KMS-11 (cell line): Measurements from ENCODE around the gene RSPH6A.
A peak's percentile ranks its signal among the peaks of the same experiment; 100 is the strongest.

Experiments
- H2AFZ ChIP-seq: fragments of 200-600 bp; sonication (generic); 2 replicates; pipeline ENCODE4 v1.6.1; 2016; ENCODE audit warnings: antibody characterized with exemption, mixed run types, low read depth
- H3K27ac ChIP-seq: fragments of 200-600 bp; sonication (generic); 2 replicates; pipeline ENCODE4 v1.6.1; 2016; ENCODE audit warnings: mild to moderate bottlenecking, mixed run types
- H3K27me3 ChIP-seq: fragments of 200-600 bp; sonication (generic); 2 replicates; pipeline ENCODE4 v1.6.1; 2017; ENCODE audit warnings: mild to moderate bottlenecking, low read depth, mixed run types, moderate library complexity; ENCODE audit not compliant: insufficient read depth
- H3K36me3 ChIP-seq: fragments of 200-600 bp; sonication (generic); 2 replicates; pipeline ENCODE4 v1.6.1; 2017; ENCODE audit warnings: mild to moderate bottlenecking, mixed run types; ENCODE audit not compliant: insufficient read depth
- H3K4me1 ChIP-seq: fragments of 200-600 bp; sonication (generic); 2 replicates; pipeline ENCODE4 v1.6.1; 2016; ENCODE audit warnings: mild to moderate bottlenecking, low read depth, mixed run types; ENCODE audit not compliant: poor library complexity, severe bottlenecking
- H3K4me2 ChIP-seq: fragments of 200-600 bp; sonication (generic); 2 replicates; pipeline ENCODE4 v1.7.0; 2016; ENCODE audit warnings: mild to moderate bottlenecking, mixed run types
- H3K4me3 ChIP-seq: fragments of 200-600 bp; sonication (generic); IDR thresholded peaks from 2 replicates; pipeline ENCODE4 v1.6.1; 2017; ENCODE audit warnings: low read depth, low read length, mixed read lengths; ENCODE audit not compliant: insufficient read depth
- H3K79me2 ChIP-seq: fragments of 200-600 bp; sonication (generic); 2 replicates; pipeline ENCODE4 v1.6.1; 2016; ENCODE audit warnings: low read depth, mixed run types; ENCODE audit not compliant: insufficient read depth
- H3K9ac ChIP-seq: fragments of 200-600 bp; sonication (generic); 2 replicates; pipeline ENCODE4 v1.6.1; 2016; ENCODE audit warnings: mild to moderate bottlenecking, mixed run types
- H4K20me1 ChIP-seq: fragments of 200-600 bp; sonication (generic); 2 replicates; pipeline ENCODE4 v1.6.1; 2016; ENCODE audit warnings: mild to moderate bottlenecking, mixed run types; ENCODE audit not compliant: insufficient read depth
- CTCF ChIP-seq: fragments of 200-600 bp; sonication (generic); conservative IDR thresholded peaks from 2 replicates; pipeline ENCODE4 v1.6.1; 2017; ENCODE audit warnings: low read depth, mild to moderate bottlenecking, antibody characterized with exemption, low read length, moderate library complexity, mixed read lengths

Gene RSPH6A

GRCh38 chr19:45814166-45814780 is 835 bp downstream of the RSPH6A start:
- TF ChIP-seq CTCF, result no peak
- H3K27ac ChIP-seq, result no peak overlapping the region
- H3K27me3 ChIP-seq, result no peaks in the 10 kb centered on the region
- no peaks in the 10 kb centered on the region for H4K20me1 ChIP-seq
- peaks cover 32% of the 10 kb centered on the region for H3K4me1 ChIP-seq
- H3K4me2 ChIP-seq, result no peak overlapping the region
- no peak overlapping the region for H2AFZ ChIP-seq
- H3K4me3 ChIP-seq, result no peak overlapping the region
- H3K79me2 ChIP-seq, result no peaks in the 10 kb centered on the region
- H3K36me3 ChIP-seq, result no peaks in the 10 kb centered on the region
- H3K9ac ChIP-seq, result no peak overlapping the region

- peaks cover 31% of the 10 kb centered on the region for H3K4me1 ChIP-seq
- no peaks in the 10 kb centered on the region for H3K36me3 ChIP-seq
- no peak for TF ChIP-seq CTCF
- H3K27me3 ChIP-seq, result no peaks in the 10 kb centered on the region
- no peak overlapping the region for H3K27ac ChIP-seq
- no peaks in the 10 kb centered on the region for H3K79me2 ChIP-seq
- H4K20me1 ChIP-seq, result no peaks in the 10 kb centered on the region
- H3K4me2 ChIP-seq, result no peak overlapping the region
- no peak overlapping the region for H2AFZ ChIP-seq
- no peak overlapping the region for H3K9ac ChIP-seq
- no peak overlapping the region for H3K4me3 ChIP-seq
Measured at GRCh38 chr19:45812297-45812696, 2.8 kb downstream of the RSPH6A start.

GRCh38 chr19:45809643-45810159 is 5.4 kb downstream of the RSPH6A start:
- H3K4me3 ChIP-seq, result no peak overlapping the region
- peak overlapping the region; percentile 41; the same call in 1 of the 2 replicates for H3K4me2 ChIP-seq
- peak overlapping the region; percentile 43; the same call in 1 of the 2 replicates for H2AFZ ChIP-seq
- no peaks in the 10 kb centered on the region for H3K27me3 ChIP-seq
- no peaks in the 10 kb centered on the region for H4K20me1 ChIP-seq
- H3K36me3 ChIP-seq, result no peaks in the 10 kb centered on the region
- peak overlapping the region; percentile 7; the same call in 1 of the 2 replicates for H3K9ac ChIP-seq
- TF ChIP-seq CTCF, result no peak
- no peaks in the 10 kb centered on the region for H3K79me2 ChIP-seq
- H3K27ac ChIP-seq, result peak overlapping the region; percentile 59
- H3K4me1 ChIP-seq, result peaks cover 24% of the 10 kb centered on the region

GRCh38 chr19:45805719-45806118 is 9.4 kb downstream of the RSPH6A start:
- no peak overlapping the region for H3K27ac ChIP-seq
- no peak for TF ChIP-seq CTCF
- H3K4me1 ChIP-seq, result peaks cover 21% of the 10 kb centered on the region
- no peaks in the 10 kb centered on the region for H4K20me1 ChIP-seq
- H3K4me3 ChIP-seq, result no peak overlapping the region
- H3K4me2 ChIP-seq, result no peak overlapping the region
- H3K9ac ChIP-seq, result no peak overlapping the region
- H3K27me3 ChIP-seq, result no peaks in the 10 kb centered on the region
- H3K36me3 ChIP-seq, result no peaks in the 10 kb centered on the region
- H2AFZ ChIP-seq, result no peak overlapping the region
- H3K79me2 ChIP-seq, result no peaks in the 10 kb centered on the region
